HG03103 (cell line): Measurements from ENCODE around the gene MORN1.
"Not testable (repeated sequence)": the region's sequence is repeated elsewhere in the genome, so short reads cannot be mapped to it uniquely, and the experiment has no call there.

Experiments
- ATAC-seq: cut with Tn5 transposase; IDR thresholded peaks from one replicate; pipeline ENCODE4 v1.9.1; 2021; ENCODE audit warnings: low read depth; ENCODE audit not compliant: unreplicated experiment

Gene MORN1

DNA sequence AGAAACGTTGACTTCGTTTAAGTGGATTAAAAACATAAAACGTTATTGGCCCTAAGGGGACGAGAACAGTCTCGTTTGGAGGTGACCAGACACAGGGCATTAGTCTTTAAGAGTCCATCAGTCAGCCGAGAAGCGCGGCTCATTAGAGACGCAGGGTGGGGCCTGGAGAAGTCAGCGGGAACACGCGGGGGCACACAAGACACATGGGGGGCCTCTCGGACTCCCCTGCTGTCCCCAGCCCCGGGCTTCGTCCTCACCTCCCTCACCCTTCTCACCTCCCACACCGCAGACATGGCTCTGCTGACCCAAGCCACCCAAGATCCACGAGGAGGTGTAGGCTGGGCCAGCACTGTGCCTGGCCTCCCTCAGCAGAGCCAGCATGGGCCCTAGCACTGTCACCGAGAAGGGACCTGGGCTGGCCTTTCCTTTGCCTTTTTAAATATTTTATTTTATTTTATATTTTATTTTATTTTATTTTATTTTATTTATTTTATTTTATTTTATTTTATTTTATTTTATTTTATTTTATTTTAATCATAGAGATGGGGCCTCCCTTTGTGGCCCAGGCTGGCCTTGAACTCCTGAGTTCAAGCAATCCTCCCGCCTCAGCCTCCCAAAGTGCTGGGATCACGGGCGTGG, 48.9 kb downstream of the MORN1 start:
- ATAC-seq, result no peak

DNA sequence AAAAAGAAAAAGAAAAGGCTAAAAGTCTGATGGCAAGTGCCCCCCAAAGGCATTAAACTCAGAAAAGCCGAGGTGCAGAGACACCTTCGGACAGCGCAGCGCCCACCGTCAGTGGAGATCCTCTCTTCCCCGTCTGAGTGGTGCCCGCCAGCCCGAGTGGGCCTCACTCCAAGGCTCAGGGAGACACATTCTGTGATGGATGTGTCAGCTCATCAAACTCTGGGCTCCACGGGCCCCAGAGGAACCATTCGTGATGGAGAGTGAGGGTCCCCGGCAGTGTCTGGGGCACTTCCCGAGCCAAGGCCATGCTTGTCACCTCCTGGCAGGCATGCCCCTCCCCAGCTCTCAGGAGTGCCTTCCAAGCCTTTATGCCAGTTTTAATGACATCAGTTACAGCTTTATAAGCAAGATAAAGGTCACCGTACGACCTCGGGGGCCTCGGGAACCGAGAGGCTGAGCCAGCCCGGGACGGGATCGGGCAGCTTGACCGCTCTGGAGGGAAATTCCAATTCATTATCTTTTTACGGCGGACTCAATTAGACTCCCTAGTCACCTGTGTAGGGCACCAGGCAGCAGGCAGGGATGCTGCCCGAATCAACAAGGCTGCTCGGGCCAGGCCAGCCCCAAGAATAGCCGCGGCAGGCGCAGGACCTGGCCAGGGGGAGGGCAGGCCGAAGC, 49.5 kb downstream of the MORN1 start:
- no peak for ATAC-seq

DNA sequence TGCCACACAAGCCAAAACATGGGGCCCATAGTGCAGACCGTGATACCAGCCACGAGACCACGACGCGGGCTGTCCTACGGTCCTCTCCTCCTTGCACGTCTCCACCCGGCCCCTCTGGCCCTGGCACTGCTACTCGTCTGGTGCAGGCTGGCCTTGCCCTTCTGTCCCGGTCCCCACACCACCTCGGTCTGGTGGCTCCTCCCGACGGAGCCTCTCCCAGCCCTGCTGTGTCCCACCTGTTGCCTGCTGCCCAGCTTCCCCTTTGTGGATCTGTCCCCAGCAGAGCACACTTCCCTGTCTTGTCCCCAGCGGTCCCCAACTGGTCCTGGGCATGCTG, 50.5 kb downstream of the MORN1 start:
- ATAC-seq, result no peak

DNA sequence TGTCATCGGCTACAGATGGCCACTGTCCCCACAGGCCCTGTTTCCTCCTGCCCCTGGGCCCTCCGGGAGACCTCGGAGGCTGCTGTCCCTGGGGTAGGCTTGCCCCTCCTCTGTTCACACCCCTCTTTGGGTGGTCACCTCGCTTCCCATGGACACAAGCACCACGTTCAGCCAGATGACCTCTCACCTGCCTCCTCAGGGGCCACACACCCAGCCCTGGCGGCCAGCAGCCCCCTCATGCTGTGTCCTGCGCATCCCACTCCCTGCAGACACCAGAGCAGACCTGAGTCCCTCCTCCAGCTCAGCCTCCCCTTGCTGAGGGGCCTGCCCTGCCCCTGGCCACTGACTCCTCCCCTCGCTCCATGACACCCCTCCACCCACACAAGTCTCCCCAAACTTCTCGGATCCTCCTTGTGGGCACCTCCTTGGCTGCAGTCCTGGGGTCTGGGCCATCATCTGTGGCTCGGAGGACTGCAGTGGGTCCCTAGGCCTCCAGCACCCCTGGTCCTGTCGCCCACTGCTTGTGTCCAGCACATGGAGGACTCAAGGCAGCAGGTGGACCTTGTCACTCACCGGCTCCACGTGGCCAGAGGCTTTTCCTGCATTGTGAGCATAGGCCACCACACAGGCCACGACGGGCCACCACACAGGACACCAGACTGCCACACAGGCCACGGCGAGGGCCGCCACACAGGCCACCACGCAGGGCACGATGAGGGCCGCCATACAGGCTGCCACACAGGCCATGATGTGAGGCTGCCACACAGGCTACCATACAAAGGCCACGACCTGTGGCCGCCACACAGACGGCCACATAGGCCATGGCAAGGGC, 51.1 kb downstream of the MORN1 start:
- no peak for ATAC-seq

DNA sequence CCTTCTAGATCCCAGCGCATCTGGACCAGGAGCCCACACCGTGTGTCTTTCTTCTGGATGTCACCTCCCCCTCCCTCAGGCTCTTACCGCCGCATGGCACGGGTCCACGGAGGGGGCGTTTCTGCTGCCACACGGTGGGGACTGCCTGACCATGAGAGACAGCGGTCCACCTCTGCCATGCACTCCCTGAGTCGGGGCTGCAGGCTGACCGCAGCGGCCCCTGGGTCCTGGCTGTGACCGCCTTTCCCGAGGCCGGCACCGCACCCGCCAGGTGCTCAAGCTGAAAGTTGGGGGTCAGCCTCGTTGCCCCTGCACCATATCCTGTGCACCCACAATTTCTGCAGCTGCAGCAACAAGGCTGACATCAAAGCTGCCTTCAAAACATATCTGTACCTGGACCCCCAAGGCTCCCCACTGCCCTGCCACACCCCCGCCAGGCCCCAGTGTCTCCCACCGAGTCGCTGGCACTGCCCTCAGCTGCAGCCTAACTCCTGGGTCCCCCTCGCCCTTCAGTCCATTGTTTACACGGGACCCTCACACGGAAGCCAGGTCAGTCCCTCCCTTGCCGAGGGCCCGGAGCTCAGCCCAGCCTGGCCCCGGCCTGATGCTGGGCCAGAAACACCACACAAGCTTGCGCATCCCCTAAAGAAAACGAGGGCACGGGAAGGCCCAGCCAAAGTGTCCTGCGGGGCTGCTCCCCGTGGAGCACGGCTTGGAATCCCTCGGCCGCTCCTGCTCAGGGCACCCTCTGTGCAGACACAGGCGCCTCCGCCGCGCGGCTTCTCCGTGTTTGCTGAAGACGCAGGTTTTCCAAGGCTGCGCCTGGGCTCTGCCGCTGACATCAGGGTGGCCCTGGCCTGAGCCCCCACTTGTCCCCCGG, 51.9 kb downstream of the MORN1 start:
- no peak for ATAC-seq

DNA sequence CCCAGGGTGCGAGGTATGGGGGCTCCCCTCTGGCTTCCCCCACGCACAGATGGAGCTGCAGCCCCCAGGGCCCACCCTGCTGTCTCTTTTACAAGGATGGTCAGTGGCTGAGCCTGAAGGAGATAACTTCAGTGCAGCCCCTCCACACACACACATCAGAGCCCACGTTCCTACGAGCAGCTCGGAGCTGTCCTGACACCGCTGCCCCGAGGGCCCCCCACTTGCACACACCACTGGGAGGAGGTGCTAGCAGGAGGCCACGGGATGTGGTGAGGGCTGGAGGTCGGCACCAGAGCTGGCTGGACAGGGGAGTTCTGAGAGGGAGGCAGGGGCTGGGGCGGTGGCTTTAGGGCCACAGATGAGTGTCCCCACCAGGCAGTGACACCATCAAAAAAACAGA, 53.9 kb downstream of the MORN1 start:
- no peak for ATAC-seq

DNA sequence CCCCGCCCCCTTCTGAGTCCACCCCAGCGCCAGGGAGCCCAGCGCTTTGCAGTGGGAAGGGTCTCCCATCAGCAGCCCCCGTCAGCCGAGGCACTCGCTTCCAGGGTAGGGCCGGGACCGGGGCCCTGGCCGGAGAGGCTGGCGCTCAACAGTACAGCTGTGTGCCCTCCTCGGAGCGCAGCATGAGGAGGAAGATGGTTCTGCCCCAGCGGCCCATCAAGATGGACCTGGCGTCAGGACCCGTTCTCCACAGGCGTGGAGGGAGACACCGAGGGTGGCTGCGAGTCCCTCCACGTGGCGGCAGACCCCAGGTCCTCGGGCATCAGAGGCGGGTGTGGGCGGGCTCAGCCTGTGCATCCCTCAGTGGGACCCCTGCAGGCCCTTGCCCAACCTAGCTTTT, 54.3 kb downstream of the MORN1 start:
- no peak for ATAC-seq

DNA sequence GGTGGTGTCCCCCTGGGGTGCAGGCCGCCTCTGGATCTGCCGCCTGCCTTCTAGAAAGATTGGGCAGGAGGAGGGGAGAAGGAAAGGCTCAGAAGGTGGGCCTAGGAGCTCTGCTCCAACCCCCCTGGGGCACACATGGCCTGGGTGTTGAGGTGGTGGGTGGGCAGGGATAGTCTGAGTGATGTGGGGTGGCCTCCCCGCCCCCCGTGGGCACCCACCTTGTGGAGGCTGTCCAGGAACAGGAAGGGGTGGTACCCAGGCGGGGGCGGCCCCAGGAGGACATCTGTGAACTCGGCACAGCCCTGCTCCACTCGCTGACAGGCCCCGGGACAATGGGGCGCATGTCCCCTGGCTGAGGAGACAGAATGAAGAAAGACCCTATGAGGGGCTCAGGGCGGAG, 54.9 kb downstream of the MORN1 start:
- ATAC-seq, result no peak

DNA sequence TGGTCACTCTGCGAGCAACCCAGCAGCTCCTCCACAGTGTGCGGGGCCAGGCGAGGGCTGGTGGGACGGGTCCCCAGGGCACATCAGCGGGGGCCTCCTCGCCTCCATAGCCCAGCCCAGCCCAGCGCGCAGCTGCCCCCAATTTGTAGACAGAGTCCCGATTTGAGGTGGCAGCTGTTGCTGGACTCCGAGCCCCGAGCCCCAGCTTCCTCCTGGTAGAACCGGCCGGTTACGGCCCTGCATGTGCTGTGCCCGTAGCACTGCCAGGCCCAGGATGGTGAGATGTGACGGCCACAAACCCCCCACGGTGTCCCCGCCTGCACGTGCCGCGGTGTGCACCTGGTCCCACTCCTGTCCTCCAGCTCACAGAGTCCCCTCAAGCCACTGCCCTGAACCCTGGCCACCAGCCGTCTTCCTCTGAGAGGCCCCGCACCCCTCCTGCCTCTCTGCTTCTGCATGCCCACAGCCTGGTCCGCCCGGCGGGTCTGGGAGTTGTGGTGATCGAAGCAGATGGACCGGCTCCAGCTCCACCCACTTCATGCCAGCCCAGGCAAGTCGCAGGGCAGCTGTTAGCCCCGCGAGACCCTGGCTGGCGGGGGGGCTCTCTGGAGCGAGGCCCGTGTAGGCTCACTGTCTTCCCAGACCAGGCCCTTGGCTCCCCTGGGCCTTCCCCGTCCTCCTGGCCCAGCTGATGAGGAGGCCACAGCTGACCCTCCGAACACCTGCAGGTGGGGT, 55.5 kb downstream of the MORN1 start:
- ATAC-seq, result no peak

DNA sequence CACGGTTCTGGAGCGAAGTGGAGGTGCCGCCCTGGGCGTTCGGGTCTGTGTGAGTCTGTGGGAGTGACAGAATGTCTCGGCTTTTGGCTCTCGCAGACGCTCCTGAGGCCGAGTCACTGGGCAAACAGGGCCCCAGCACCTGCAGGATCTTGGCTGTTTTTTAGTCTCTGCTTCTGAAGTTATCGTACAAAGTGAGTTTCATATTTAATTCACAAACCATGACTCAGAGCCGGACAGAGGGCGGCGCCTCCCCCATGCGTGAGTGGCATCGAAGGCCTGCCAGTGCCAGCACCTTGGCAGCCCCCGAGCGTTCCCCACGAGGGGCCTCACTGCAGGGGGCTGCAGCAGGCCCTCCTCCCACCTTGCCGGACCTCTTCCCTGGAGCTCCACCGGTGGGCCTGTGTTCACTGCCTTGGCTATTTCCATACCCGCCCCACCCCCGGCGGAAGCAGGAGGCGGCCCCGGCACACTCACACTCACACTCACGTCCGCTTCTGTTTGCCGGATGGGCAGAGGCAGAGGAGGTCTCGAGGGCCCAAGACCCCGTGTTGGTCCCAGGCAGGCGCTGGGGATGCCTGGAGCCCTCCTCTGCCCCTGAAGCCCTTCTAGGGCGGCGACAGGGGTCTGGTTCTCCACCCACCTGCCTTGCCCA, 56.3 kb downstream of the MORN1 start:
- ATAC-seq, result no peak

DNA sequence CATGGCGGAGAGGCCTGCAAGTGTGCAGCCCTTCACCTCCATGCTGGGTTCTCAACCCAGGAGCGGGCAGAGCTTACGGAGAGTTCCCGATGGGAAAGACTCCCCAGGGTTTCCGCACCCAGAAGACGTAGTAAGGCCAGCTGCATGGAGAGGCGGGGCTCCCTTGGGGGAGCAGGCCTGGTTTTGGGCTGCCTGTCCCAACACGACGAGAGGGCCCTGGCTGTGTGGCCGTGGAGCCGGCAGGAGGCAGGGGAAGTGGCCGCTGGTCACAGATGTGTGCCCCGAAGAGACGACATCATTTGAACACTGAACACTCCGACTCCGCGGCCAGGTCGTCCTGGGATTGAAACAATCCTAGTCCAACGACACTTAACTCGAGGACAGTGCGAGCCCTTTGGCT, 57.0 kb downstream of the MORN1 start:
- ATAC-seq, result no peak

DNA sequence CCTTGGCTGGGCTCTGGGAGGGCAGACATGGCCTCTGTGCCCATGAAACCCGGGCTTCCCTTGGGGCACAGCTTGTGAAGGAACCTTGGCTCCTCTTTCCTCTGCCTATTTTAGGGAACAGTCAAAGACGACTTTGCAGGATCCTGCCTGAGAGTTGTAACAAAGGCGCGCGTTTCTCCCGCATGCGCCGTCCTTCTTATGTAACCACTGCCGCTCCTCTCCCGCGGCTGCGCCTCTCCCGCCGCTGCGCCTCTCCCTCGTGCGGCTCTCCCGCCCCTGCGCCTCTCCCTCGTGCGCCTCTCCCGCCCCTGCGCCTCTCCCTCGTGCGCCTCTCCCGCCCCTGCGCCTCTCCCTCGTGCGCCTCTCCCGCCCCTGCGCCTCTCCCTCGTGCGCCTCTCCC, 59.8 kb downstream of the MORN1 start:
- ATAC-seq, result not testable (repeated sequence)

DNA sequence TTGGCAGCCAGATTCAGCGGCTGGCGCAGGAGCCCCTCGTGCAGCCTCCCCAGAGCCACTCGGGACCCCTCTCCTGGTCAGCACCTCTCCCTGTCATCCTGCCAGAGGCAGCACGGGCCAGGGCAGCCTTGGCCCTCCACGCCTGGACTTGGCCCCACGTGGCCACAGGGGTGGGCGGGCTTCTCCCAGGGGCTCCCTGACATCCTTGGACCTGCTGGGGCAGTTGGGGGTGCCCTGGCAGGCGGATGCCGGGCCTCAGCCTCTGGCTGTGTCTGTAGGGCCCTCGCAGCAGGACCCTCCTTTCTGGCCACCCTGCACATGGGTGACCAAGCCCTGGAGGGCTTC, 60.2 kb downstream of the MORN1 start:
- no peak for ATAC-seq

DNA sequence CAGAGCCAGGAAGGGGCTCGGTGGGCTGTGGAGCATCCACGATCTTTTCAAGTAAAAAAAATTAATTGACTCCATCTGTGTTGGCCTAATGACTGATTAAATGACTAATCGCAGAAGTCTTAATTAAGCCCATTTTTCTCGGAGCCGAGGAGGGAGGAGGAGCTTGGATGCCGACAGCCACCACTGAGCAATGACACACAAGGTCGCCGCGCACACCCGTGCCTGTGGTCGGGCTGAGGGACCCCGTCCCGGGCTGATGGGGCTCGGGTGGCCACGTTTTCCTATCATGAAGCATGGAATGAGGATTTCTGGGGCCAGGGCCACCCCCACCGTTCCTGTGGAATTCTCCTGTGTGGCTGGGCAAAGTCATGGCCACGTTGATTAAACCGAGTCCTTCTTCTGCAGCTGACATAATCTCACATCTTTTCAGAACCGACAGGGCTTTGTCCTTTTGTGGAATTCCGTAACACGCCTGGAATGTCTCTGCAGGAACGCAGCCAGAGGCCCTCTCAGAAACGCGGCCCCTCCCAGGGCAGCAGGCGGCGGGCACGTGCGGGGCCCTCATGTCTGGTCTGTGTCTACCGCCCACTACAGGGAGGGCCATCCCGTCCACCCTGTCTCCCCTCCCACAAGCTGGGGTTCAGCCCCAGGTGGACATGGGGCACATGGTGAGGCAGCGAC, 60.7 kb downstream of the MORN1 start:
- ATAC-seq, result no peak

DNA sequence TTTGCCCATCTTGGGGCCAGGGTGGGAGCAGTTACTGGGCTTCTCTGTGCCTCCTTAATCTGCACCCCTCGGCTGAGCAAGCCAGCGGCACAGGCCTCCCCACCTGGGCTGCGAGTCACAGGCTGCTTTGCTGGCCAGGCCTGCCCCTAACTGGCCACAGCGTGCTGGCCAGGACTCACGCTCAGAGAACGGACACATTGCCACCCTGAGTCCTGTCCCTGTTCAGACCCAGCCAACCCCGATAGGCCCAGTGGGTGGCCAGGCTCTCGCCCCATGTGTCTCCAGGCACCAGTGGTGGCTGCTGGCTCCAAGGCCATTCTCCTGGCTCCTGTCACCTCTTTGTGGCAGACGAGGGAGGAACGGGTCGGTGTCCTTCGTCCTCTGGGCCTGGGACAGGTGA, 61.3 kb downstream of the MORN1 start:
- ATAC-seq, result no peak

DNA sequence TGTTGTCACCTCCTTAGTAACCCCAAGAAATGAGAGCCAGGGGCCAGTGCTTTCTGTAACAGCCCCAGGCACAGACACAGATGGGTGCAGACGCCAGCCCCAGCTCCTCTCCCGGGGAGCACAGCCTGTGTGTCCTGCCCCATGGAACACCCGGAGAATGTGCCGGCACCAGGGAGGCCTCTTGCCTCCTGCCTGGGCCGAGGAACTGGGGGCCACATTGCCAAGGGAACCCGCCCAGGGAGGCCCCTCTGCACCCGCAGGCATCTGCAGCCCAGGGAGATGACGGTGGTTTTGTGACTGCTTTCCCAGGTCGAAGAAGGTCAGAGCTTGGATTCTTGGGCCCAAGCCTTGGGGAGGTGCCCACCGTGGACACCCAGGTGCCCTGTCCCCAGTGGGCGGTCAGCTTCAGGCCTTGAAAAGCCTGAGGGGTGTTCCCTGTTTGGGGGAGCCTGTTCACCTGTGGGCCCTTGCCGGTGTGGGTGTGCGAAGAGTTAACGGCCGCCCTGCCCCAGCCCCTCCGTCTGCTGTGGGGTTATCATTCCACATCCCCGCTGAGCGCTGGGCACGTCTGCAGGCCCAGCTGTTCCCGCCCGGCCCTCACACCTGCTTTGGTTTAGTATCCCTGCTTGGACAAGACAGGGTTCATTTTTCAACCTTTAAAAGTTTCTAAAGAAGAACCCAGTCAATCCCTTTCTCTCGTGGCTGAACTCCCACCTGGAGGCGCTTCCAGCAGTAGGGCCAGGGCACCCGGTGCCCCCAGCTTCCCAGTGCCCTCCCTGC, 62.5 kb downstream of the MORN1 start:
- ATAC-seq, result no peak

DNA sequence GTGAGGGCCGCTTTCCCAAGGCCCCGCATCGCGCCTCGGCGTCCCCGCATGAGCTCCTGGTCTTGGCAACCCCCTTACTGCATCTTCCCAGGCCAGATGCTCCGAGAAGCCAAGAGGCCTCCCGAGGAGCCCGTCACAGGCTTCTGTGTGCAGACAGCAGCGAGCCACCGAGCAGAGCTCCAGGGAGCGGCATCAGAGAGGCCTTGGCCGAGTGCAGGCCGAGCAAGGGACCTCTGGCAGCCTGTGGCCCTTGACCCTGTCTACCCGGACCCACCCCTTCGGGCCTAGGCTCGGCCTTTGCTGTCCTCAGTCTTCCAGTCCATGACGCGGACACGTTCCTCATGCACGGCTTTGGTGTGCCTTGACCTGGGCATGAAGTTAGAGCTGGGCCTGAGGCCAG, 63.5 kb downstream of the MORN1 start:
- ATAC-seq, result no peak

DNA sequence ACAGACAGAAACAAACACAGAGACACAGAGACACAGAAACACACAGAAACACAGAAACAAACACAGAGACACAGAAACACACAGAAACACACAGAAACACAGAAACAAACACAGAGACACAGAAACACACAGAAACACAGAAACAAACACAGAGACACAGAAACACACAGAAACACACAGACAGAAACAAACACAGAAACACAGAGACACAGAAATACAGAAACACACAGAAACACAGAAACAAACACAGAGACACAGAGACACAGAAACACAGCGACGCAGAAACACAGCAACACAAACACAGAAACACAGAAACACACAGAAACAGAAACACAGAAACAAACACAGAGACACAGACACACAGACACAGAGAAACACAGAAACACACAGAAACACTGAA, 64.2 kb downstream of the MORN1 start:
- ATAC-seq, result not testable (repeated sequence)

DNA sequence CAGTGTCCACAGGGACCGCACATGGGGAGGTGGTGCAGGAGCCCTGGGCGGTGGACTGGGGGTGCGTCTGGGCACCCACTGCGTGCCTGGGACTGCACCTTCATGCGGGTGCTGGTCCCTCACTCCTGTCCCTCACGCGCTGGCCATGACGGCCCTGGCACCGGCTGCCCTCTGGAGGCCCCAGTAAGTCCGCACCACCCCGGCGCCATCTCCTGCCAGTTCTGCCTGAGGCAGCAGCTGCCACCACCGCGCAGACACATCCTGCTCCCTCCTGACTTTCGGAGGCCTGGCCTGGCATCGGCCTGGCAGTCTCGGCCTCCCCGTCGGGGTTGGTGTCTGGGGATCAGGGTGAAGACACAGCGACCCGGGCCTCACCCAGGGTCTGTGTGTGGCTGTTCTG, 64.8 kb downstream of the MORN1 start:
- ATAC-seq, result no peak
